ENCODE results near the gene SYTL1. TPM values are rescaled to one million over a fixed set of nuclear protein-coding genes. Genes with fewer than 3 reads are reported as not detected.

Gene SYTL1
- total RNA-seq, 1 experiment from 2014 or later, result 75.9 TPM

DNA sequence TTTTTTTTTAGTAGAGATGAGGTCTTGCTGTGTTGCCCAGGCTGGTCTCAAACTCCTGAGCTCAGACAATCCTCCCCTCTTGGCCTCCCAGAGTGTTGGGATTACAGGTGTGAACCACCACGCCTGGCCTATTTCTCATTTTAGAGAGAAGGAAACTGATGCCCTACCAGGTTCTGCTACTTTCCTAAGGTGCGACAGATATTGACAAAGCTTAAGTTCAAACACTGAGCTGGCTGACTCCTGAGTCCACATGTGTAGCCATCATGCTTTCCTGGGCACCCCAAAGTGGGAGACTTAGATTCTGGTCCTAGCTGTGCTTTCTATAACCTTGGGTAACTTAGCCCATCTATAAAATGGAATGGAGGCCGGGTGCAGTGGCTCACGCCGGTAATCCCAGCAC lies 25.0 kb upstream of the SYTL1 start:
- CTCF ChIA-PET, result interaction anchor here (1.2 kb wide), 1 partner anchor 16 kb away, joined by 3 read pairs; no protein-coding TSS in a partner anchor
- H3K4me2 ChIP-seq (ENCODE audit: low read length), result no peak overlapping the region
- no peak overlapping the region for H3K9ac ChIP-seq (ENCODE audit: low read length)
- RAD21 ChIA-PET (ENCODE audit: low non-redundant PET in 1 of 2, low total read pairs in 2 of 2, uncharacterized antibody in 2 of 2, unreplicated experiment in 2 of 2), result no interaction called here
- intact Hi-C loops (cut with micrococcal nuclease), result no loop called here
- ATAC-seq (no peak), DNase-seq (ENCODE audit: low read depth, low spot score) (no peak)
- no peak overlapping the region for H3K27ac ChIP-seq (ENCODE audit: low read depth, low read length)
- no peaks in the 10 kb centered on the region for H3K9me3 ChIP-seq (ENCODE audit: control insufficient read depth in 1 of 2, insufficient read depth in 1 of 2, low read depth in 1 of 2, low read length in 2 of 2)
- TF ChIP-seq RAD21 (IDR thresholded peaks at IDR 0.05; ENCODE audit: low read depth), result no peak
- TF ChIP-seq ATF3 (IDR thresholded peaks at IDR 0.05), result no peak
- no peak for TF ChIP-seq ELF1 (IDR thresholded peaks at IDR 0.05; ENCODE audit: borderline replicate concordance, low read depth)
- no peak for TF ChIP-seq SP1 (IDR thresholded peaks at IDR 0.05; ENCODE audit: low read depth)
- TF ChIP-seq ZNF274 (IDR thresholded peaks at IDR 0.05; ENCODE audit: low read depth, low read length), result no peak
- TF ChIP-seq TCF7L2 (IDR thresholded peaks at IDR 0.05; ENCODE audit: borderline replicate concordance, extremely low read depth, insufficient read depth, insufficient read length), result no peak
- TF ChIP-seq, protein P1, sequence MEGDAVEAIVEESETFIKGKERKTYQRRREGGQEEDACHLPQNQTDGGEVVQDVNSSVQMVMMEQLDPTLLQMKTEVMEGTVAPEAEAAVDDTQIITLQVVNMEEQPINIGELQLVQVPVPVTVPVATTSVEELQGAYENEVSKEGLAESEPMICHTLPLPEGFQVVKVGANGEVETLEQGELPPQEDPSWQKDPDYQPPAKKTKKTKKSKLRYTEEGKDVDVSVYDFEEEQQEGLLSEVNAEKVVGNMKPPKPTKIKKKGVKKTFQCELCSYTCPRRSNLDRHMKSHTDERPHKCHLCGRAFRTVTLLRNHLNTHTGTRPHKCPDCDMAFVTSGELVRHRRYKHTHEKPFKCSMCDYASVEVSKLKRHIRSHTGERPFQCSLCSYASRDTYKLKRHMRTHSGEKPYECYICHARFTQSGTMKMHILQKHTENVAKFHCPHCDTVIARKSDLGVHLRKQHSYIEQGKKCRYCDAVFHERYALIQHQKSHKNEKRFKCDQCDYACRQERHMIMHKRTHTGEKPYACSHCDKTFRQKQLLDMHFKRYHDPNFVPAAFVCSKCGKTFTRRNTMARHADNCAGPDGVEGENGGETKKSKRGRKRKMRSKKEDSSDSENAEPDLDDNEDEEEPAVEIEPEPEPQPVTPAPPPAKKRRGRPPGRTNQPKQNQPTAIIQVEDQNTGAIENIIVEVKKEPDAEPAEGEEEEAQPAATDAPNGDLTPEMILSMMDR (IDR thresholded peaks at IDR 0.05 in 2 of 3, conservative IDR thresholded peaks at IDR 0.05 in 1 of 3; ENCODE audit: borderline replicate concordance in 1 of 3, insufficient read depth in 1 of 3, low read depth in 2 of 3, low read length in 2 of 3), result no peak
- TF ChIP-seq ZFX (IDR thresholded peaks at IDR 0.05), result no peak
- no peak for TF ChIP-seq JUND (IDR thresholded peaks at IDR 0.05)
- TF ChIP-seq SRF (IDR thresholded peaks at IDR 0.05; ENCODE audit: low read depth), result no peak
- TF ChIP-seq, protein P2, sequence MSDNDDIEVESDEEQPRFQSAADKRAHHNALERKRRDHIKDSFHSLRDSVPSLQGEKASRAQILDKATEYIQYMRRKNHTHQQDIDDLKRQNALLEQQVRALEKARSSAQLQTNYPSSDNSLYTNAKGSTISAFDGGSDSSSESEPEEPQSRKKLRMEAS (IDR thresholded peaks at IDR 0.05), result no peak
- no peak for TF ChIP-seq EZH2phosphoT487 (IDR thresholded peaks at IDR 0.05; ENCODE audit: borderline replicate concordance)
- no peak for TF ChIP-seq EGR1 (IDR thresholded peaks at IDR 0.05; ENCODE audit: low read depth)
- no peak for TF ChIP-seq CEBPB (IDR thresholded peaks at IDR 0.05; ENCODE audit: low read depth)
- no peak for TF ChIP-seq POLR2AphosphoS5 (IDR thresholded peaks at IDR 0.05; ENCODE audit: low read depth, low read length)
- no peak for TF ChIP-seq SIN3A (IDR thresholded peaks at IDR 0.05; ENCODE audit: low read depth)
- BruUV-seq (replicated peaks), result no TSS peak
- POLR2A ChIA-PET, result no interaction called here
- H4K20me1 ChIP-seq (ENCODE audit: insufficient read depth), result no peaks in the 10 kb centered on the region
- no peaks in the 10 kb centered on the region for H3K36me3 ChIP-seq (ENCODE audit: control insufficient read depth in 1 of 2, insufficient read depth in 2 of 2, low read length in 2 of 2)
- no peak overlapping the region for H2AFZ ChIP-seq (ENCODE audit: low read depth, low read length, poor library complexity, severe bottlenecking)
- no peaks in the 10 kb centered on the region for H3K27me3 ChIP-seq (ENCODE audit: insufficient read depth, low read length)
- H3K4me3 ChIP-seq (replicated peaks in 1 of 2; ENCODE audit: low read depth in 1 of 2, low read length in 2 of 2), result no peak overlapping the region
- H3K9me2 ChIP-seq (ENCODE audit: insufficient read depth), result no peaks in the 10 kb centered on the region
- H3K4me1 ChIP-seq (ENCODE audit: control insufficient read depth in 1 of 2, insufficient read depth in 2 of 2, low read length in 2 of 2), result peaks cover 0 to 12% of the 10 kb centered on the region in 2 experiments; a peak in 1 of 4 replicates
- H3K79me2 ChIP-seq (ENCODE audit: insufficient read depth, low read length), result no peaks in the 10 kb centered on the region
